HCT116 (cell line): Measurements from ENCODE around the gene FAM193A.

ENCODE experiments used
- ATF3 ChIP-seq: IDR thresholded peaks from 2 replicates; pipeline ENCODE4 v1.6.1; 2012
- CTCF ChIP-seq, 3 experiments: fragments of 200-600 bp in 1 of 3; sonication (generic) in 1 of 3; IDR thresholded peaks in 2 of 3; conservative IDR thresholded peaks in 1 of 3; 2 replicates each; pipeline ENCODE4 v1.5.1; 2012 to 2017; ENCODE audit warnings: low read depth in 2 of 3, low read length in 2 of 3, antibody characterized with exemption in 1 of 3, borderline replicate concordance in 1 of 3, control low read depth in 1 of 3, mild to moderate bottlenecking in 1 of 3, mixed read lengths in 1 of 3, mixed run types in 1 of 3, moderate library complexity in 1 of 3; ENCODE audit not compliant: insufficient read depth in 1 of 3
- JUND ChIP-seq: IDR thresholded peaks from 2 replicates; pipeline ENCODE4 v1.6.1; 2012
- POLR2AphosphoS5 ChIP-seq: IDR thresholded peaks from 2 replicates; pipeline ENCODE4 v1.6.1; 2011; ENCODE audit warnings: mild to moderate bottlenecking, low read depth, low read length, moderate library complexity
- YY1 ChIP-seq: IDR thresholded peaks from 2 replicates; pipeline ENCODE4 v1.6.1; 2011; ENCODE audit warnings: low read length, low read depth, moderate library complexity, mild to moderate bottlenecking; ENCODE audit not compliant: insufficient replicate concordance; ENCODE audit errors: extremely low read depth
- ZFX ChIP-seq: fragments of 450-650 bp; IDR thresholded peaks from 2 replicates; pipeline ENCODE4 v1.6.1; 2017

DNA sequence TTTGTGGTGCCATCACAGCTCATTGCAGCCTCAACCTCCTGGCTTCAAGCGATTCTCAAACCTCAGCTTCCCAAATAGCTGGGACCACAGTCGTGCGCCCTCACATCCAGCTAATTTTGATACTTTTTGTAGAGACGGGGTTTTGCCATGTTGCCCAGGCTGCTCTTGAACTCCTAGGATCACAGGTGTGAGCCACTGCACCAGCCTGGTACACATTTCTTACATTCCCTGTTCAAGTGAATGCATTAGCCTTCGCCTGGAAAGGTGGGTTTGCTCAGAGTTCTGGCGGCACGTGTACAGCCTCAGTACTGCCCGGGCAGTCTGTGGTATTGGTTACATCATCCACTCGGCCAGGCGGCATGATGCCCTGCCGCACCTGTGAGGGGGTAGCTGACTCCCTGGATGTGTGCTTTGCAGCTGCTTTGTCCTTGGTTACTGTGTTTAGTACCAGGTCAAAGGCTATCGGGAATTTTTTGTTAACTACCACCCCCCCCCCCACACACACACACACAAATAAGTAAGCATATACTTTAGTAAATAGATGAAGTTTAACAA is 162.6 kb downstream of the FAM193A start:
- TF ChIP-seq CTCF (IDR thresholded peaks at IDR 0.05 in 2 of 3, conservative IDR thresholded peaks at IDR 0.05 in 1 of 3; ENCODE audit: borderline replicate concordance in 1 of 3, insufficient read depth in 1 of 3, low read depth in 2 of 3, low read length in 2 of 3) (no peak), ZFX (no peak), YY1 (no peak), ATF3 (no peak), POLR2AphosphoS5 (no peak), JUND (no peak)
